DND-41 (cell line): Measurements from ENCODE around the gene SRMS.

Experiments
- CTCF ChIP-seq: IDR thresholded peaks from 2 replicates; pipeline ENCODE4 v1.5.1; 2012; ENCODE audit warnings: borderline replicate concordance, low read length, moderate library complexity, mild to moderate bottlenecking; ENCODE audit not compliant: poor library complexity, severe bottlenecking; ENCODE audit errors: extremely low read depth
- EZH2 ChIP-seq: IDR thresholded peaks from 3 replicates; pipeline ENCODE4 v1.6.1; 2012; ENCODE audit warnings: borderline replicate concordance, low read depth, mild to moderate bottlenecking, moderate library complexity, low read length, inconsistent platforms; ENCODE audit not compliant: severe bottlenecking

- TF ChIP-seq CTCF: no peak
- TF ChIP-seq EZH2: no peak
Measured at GRCh38 chr20:63538204-63539091, 9.1 kb downstream of the SRMS start.
